Umbilical cord (tissue), 2 donors: Measurements from ENCODE around the gene TLCD2. TPM values are rescaled to one million over a fixed set of nuclear protein-coding genes. Genes with fewer than 3 reads are reported as not detected.
A peak's percentile ranks its signal among the peaks of the same experiment; 100 is the strongest.
"Not testable (repeated sequence)": the region's sequence is repeated elsewhere in the genome, so short reads cannot be mapped to it uniquely, and the experiment has no call there.

Experiments
- DNase-seq: peaks from one replicate; pipeline ENCODE4 v3.0.0-alpha.2; 2015; ENCODE audit warnings: low spot score
- total RNA-seq: library from RNA; depleted of rRNA; stranded (reverse); fragments of >200 nt; gene quantifications from one replicate; pipeline ENCODE4 v1.2.3, GENCODE V29; 2014; ENCODE audit warnings: low replicate concordance; ENCODE audit not compliant: insufficient read depth

TLCD2 gene
- total RNA-seq, 1 donor from 2014 or later: 5.8 TPM

DNA sequence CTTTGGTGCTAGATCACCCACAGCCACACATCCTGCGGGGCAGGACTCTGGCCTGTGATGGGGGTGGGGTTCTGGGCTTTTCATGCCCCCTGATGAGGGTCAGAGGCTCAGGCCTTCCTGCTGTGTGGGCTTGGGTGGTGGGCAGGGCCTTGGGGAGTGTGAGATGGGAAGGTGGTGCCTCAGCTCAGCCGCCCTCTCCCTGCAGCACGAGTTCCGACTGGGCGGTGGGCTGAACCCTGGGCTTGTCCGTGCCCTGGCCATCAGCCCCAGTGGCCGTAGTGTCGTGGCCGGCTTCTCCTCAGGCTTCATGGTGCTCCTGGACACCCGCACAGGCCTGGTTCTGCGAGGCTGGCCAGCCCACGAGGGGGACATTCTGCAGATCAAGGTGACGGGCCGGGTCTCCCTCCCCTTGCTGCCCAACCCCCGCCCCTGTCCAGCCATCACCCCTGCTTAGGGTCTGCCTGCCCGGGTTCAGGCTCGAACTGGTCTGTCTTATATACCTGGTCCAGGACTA is 25.7 kb upstream of the TLCD2 start:
- no peak for DNase-seq

DNA sequence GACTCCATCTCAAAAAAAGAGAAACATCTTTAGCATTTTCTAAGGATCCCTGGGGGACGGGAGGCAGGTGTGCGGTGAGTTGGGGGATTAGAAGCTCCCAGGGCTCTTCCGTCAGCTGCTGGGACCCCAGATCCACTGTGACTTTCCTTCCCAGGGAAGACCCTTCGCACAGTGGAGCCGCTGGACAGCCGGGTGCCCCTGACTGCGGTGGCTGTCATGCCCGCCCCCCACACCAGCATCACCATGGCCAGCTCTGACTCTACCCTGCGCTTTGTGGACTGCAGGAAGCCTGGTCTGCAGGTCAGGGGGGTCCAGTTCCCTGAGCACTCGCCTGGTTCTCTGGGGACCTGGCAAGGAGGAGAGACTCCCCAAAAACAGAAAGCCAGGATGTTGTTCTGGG is 25.2 kb upstream of the TLCD2 start:
- DNase-seq: no peak

DNA sequence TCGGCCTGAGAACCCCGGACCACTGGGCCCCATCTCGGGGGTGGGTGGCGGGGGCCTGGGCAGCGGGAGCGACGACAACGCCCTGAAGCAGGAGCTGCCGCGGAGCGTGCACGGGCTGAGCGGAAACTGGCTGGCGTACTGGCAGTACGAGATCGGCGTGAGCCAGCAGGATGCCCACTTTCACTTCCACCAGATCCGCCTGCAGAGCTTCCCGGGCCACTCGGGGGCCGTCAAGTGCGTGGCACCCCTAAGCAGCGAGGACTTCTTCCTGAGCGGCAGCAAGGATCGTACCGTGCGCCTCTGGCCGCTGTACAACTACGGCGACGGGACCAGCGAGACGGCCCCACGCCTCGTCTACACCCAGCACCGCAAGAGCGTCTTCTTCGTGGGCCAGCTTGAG is 23.6 kb upstream of the TLCD2 start:
- DNase-seq: no peak

DNA sequence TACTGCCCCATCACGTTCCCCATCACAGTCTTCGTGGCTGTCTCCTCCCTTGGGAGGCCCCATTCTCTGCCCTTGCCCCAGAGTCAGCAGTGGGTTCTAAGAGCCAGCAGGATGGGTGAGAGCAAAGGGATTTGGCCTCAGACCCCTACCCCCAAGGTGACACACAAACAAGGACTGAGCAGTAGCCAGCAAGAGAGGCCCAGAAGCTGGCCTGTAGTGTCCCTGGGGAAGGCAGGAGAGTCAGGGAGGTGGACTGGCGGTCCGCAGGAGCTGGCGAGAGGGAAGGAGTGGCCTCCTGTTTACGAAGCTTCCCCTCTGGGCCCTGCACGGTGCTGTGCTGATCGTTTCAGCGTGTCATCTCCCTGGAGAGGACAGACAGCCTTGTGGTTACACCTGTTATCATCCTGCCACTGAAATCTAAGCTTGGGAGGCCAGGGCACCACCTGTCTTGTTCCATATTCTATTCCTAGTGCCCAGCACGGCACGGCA is 22.7 kb upstream of the TLCD2 start:
- DNase-seq: no peak

DNA sequence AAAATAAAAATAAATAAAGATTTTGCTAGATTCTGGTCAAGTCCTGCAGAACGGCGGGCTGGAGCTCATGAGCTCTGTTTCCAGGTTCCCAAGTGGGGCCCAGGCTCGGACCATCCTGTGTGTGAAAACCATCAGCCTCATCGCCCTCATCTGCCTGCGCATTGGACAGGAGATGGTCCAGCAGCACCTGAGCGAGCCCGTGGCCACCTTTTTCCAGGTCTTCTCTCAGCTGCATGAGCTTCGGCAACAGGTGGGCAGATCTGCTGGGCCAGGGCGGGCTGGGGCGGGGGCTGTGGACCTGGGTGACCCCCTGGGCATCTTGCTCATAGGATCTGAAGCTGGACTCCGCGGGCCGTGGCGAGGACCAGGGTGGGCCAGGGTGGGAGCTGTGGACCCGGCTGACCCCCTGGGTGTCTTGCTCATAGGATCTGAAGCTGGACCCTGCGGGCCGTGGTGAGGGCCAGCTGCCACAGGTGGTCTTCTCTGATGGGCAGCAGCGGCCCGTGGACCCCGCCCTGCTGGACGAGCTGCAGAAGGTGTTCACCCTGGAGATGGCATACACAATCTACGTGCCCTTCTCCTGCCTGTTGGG is 22.2 kb upstream of the TLCD2 start:
- DNase-seq: no peak

DNA sequence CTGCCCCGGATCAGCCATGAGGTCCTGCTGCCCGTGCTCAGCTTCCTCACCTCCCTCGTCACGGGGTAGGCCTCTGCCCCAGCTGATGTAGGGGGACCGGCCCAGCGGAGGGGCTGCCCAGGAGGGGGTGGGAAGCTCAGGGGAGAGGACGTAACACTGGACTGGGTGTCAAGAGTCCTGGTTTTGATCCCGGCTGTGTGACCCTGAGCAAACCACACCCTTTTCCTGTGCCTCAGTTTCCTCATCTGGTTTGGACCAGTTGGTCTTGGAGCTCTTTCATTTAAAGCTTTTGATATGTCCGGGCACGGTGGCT is 21.0 kb upstream of the TLCD2 start:
- DNase-seq: no peak

DNA sequence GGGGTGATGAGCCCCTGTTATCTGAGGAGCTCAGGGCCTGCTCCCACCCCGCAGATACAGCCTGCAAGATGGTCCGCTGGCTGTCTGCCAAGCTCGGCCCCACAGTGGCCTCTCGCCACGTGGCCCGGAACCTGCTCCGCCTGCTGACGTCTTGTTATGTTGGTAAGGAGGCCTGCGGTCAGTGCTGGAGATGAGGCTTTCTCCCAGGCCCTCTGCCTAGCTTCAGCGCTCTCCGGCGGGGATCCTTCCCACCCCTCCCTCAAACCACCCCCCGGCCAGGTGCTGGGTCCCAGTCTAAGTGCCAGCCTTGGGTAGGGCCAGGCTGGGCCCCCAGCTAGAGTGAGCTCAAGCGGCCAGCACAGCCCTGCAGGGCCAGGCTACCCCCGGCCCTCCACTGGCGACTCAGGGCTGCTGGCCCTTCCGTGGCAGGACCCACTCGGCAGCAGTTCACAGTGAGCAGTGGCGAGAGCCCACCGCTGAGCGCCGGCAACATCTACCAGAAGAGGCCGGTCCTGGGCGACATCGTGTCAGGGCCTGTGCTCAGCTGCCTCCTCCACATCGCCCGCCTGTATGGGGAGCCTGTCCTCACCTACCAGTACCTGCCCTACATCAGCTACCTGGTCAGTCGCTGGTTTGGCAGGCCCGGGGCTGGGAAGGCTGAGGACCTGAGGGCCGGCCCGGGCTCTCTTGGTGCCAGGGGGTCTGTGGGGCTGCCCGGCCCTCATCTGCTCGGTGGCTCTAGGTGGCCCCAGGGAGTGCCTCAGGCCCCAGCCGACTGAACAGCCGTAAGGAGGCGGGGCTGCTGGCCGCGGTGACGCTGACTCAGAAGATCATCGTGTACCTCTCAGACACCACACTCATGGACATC is 20.4 kb upstream of the TLCD2 start:
- no peak for DNase-seq

DNA sequence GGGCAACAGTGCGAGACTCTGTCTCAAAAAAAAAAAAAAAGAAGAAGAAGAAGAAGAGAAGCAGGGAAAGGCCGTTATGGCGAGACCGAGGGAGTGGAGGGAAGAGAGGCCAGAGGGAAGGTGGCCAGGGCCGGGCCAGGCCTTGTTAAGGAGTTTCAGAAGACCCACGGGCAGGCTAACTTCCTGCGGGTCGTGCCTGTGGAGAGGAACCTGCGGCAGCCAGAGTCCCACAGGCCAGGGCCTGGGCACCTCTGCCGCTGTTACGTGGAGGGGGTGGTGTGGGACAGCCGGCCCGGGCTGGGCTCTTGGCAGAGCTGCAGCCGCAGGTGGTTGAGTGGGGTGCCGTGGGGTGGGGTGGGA is 19.8 kb upstream of the TLCD2 start:
- DNase-seq: no peak

DNA sequence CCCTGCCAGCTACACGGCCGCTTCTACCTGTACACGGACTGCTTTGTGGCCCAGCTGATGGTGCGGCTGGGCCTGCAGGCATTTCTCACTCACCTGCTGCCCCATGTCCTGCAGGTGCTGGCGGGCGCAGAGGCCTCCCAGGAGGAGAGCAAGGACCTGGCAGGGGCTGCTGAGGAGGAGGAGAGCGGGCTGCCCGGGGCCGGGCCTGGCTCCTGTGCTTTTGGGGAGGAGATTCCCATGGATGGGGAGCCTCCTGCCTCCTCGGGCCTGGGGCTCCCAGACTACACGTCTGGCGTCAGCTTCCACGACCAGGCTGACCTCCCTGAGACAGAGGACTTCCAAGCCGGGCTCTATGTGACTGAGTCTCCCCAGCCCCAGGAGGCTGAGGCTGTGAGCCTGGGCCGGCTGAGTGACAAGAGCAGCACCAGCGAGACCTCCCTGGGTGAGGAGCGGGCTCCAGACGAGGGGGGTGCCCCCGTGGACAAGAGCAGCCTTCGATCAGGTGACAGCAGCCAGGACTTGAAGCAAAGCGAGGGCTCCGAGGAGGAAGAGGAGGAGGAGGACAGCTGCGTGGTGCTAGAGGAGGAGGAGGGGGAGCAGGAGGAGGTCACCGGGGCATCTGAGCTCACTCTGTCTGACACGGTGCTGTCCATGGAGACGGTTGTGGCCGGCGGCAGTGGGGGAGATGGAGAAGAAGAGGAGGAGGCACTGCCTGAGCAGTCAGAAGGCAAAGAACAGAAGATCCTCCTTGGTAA is 17.9 kb upstream of the TLCD2 start:
- no peak for DNase-seq

DNA sequence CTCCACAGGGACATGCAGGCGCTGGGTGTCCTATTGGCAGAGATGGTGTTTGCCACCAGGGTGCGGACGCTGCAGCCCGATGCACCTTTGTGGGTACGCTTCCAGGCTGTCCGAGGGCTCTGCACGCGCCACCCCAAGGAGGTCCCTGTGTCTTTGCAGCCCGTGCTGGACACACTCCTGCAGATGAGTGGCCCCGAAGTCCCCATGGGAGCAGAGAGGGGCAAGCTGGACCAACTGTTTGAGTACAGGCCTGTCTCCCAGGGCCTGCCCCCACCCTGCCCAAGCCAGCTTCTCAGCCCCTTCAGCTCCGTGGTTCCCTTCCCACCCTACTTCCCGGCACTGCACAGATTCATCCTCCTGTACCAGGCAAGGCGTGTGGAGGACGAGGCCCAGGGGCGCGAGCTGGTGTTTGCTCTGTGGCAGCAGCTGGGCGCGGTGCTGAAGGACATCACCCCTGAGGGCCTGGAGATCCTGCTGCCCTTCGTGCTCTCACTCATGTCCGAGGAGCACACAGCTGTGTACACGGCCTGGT is 17.1 kb upstream of the TLCD2 start:
- DNase-seq: no peak

DNA sequence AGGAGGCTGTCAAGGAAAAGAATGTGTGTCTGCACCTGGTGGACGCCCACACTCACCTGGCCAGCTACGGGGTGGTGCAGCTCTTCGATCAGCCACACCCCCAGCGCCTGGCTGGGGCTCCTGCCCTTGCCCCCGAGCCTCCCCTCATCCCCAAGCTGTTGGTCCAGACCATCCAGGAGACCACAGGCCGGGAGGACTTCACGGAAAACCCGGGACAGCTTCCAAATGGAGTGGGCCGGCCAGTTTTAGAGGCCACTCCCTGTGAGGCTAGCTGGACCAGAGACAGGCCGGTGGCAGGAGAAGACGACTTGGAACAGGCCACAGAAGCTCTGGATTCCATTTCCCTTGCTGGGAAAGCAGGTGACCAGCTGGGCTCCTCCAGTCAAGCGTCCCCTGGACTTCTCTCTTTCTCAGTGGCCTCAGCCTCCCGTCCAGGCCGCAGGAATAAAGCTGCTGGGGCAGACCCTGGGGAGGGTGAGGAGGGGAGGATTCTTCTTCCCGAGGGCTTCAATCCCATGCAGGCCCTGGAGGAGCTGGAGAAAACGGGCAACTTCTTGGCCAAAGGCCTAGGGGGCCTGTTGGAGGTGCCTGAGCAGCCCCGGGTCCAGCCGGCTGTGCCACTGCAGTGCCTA is 16.6 kb upstream of the TLCD2 start:
- no peak for DNase-seq

DNA sequence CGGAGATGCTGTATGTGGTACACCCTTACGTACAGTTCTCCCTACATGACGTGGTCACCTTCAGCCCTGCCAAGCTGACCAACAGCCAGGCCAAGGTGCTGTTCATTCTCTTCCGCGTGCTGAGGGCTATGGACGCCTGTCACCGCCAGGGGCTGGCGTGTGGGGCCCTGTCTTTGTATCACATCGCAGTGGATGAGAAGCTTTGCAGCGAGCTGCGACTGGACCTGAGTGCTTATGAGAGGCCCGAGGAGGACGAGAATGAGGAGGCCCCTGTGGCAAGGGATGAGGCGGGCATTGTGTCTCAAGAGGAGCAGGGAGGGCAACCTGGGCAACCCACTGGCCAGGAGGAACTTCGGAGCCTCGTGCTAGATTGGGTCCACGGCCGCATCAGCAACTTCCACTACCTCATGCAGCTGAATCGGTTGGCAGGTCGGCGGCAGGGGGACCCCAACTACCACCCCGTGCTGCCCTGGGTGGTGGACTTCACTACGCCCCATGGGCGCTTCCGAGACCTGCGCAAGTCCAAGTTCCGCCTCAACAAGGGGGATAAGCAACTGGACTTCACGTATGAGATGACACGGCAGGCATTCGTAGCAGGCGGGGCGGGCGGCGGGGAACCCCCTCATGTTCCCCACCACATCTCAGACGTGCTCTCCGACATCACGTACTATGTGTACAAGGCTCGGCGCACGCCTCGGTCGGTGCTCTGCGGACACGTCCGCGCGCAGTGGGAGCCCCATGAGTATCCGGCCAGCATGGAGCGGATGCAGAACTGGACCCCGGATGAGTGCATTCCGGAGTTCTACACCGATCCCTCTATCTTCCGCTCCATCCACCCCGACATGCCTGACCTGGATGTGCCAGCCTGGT is 15.7 kb upstream of the TLCD2 start:
- no peak for DNase-seq

DNA sequence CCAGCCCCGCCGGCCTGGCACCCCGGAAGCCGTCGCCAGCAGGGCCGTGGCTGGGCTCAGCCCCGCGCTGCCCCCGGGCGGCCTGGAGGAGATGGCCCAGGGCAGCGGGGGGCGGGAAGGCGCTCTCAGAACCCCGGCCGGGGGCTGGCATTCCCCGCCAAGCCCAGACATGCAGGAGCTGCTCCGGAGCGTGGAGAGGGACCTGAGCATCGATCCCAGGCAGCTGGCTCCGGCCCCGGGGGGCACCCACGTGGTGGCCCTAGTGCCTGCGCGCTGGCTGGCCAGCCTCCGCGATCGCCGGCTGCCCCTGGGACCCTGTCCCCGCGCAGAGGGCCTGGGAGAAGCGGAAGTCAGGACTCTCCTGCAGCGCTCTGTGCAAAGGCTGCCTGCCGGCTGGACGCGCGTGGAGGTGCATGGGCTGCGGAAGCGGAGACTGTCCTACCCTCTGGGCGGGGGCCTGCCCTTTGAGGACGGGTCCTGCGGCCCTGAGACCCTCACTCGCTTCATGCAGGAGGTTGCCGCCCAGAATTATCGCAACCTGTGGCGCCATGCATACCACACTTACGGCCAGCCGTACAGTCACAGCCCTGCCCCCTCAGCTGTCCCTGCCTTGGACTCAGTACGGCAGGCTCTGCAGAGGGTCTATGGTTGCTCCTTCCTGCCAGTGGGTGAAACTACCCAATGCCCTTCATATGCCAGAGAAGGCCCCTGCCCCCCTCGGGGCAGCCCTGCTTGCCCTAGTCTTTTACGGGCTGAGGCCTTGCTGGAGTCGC is 14.9 kb upstream of the TLCD2 start:
- no peak for DNase-seq

DNA sequence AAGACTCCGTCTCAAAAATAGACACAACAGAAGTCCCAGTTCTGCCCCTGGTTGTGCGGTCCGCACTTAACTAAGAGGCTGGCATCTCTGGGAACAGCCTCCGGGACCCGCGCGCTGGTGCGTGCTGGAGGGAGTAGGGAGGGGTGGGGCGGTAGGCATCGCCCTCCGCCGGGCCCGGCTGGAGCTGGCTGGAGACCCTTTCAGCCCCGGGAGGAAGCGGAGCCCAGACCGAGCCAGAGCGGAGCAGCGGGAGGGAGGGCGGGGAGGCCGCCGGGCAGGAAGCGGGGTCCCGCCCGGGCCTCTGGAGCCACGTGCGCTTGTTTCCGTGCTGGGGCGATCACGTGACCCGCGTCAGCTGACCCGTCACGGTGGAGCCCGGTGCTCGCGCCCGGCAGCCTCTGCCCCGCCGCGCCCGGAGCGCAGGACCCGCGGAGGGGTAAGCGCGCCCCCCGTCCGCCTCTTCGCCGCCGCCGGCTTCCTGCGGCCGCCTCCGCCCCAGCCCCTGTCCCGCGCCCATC is 14.2 kb upstream of the TLCD2 start, which contains the start of gene WDR81:
WDR81 (plus strand) TSS at position 354 of the 518 bp plus-strand sequence. CDS start 256 bp downstream, outside the sequence.
- peak; percentile 92 for DNase-seq

DNA sequence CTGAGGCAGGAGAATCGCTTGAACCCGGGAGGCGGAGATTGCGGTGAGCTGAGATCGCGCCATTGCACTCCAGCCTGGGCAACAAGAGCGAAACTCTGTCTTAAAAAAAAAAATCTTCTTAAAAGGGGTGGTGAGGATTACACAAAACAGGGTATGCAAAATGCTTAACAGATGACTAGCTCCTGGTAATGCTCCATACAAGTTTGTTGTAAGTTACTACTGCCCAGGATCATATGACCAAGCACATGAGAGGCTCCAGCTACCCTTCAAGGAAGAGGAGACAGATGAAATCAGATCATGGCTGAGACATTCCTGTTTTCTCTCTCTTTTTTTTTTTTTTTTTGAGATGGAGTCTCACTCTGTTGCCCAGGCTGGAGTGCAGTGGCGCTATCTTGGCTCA is 11.8 kb upstream of the TLCD2 start:
- not testable (repeated sequence) for DNase-seq

DNA sequence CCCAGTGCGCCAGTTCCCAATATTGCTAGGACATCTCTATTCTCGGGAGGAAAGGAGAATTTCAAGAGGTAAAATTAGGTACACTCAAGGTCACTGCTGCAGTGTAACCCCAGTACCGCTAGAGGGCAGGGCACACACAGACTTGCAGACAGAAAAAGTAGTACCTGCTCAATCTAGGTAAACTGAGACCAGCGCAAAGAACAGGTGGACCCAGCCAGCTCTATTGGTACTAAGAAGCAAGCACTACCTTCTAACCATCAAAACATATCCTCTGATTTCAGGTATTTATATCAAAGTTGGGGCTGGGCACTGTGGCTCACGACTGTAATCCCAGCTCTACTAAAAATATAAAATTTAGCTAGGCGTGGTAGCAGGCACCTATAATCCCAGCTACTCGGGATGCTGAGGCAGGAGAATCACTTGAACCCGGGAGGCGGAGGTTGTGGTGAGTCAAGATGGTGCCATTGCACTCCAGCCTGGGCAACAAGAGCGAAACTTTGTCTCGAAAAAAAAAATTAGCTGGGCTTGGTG is 10.7 kb upstream of the TLCD2 start:
- DNase-seq: peak; percentile 65

DNA sequence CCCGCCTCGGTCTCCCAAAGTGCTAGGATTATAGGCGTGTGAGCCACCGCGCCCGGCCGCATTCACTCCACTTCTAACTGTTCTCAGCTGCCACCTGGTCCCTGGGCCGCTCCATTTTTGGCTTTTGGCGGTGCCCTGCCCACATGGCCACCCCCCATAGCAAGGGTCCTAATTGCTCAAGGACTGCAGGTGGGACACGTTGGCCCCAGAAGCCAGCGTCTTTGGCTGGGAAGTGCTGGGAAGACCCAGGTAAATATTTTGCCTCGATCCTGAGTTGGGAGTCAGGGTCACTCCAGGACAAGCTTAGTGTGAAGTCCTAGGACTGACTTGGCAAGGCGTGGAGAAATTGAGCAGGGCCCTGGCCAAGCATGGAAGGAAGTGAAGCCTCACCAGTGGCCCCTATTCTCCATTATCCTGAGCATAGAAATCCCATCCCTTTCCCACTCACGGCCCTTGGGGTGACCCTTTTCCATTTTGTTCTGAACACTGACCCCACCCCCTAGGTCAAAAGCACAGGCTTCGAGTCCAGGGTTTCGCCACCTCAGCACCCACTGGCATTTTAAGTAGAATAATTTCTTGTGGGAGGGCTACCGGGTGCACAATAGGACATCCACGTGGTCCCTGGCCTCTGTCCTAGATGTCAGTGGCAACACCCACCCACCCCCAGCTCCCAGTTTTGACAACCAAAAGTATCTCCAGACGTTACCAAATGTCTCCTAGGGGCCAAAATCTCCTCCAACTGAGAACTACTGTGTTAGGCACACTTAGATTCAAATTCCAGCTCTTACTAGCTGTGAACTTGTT is 8.4 kb upstream of the TLCD2 start:
- DNase-seq: no peak

DNA sequence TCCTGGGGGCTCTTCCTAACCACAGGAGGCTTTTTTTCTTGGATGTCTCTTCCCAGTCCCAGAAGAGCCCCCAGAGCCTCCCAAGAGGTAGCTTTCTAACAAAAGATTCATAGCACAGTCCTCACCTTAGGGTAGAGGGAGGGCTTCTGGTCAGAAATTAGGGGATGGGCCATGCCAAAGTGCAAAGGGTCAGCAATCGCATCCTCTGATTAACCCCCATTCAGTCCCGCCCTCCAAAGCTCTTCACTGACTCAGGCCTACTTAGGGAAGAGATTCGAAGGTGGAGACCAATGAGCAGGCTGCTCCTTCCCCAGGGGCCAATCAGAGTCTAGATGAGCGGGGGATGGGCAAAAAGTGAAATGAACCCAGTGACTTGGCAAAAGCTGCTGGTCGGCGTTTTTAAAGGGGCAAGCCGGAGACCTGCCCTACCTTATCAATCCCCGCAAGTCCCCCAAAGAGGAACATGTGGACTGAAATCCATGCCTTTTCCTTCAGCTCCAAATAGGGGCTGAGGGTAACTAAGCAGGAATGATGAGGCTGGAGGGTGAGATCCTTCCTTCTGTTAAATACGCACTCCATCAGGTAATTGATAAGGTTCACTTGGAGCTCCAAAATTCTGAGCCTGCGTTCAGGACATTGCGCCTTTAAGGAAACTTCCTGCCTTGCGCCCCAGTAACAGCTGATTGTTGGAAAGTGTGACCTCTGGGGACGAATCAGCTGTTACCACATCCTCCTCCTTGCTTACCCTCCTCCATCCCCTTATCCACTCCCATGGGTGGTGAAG is 6.9 kb upstream of the TLCD2 start:
- DNase-seq: peak; percentile 100
